Subcutaneous adipose tissue (tissue), 4 donors: ENCODE results near the gene SSH2. TPM values are rescaled to one million over a fixed set of nuclear protein-coding genes. Genes with fewer than 3 reads are reported as not detected.

Source experiments
- total RNA-seq, 4 donors: library from RNA; depleted of rRNA; stranded (reverse); fragments of >200 nt; gene quantifications; one replicate each; pipeline ENCODE4 v1.1.0, GENCODE V29; 2016
- TF ChIP-seq, protein P1 (sequence below): fragments of 450-650 bp; IDR thresholded peaks from one replicate; pipeline ENCODE4 v1.5.1; 2016; ENCODE audit warnings: low read depth, mild to moderate bottlenecking, control low read depth, antibody characterized with exemption, moderate library complexity

The SSH2 gene
- total RNA-seq, 4 donors from 2014 or later: 51.8 to 70.6 (median 61.4) TPM

DNA sequence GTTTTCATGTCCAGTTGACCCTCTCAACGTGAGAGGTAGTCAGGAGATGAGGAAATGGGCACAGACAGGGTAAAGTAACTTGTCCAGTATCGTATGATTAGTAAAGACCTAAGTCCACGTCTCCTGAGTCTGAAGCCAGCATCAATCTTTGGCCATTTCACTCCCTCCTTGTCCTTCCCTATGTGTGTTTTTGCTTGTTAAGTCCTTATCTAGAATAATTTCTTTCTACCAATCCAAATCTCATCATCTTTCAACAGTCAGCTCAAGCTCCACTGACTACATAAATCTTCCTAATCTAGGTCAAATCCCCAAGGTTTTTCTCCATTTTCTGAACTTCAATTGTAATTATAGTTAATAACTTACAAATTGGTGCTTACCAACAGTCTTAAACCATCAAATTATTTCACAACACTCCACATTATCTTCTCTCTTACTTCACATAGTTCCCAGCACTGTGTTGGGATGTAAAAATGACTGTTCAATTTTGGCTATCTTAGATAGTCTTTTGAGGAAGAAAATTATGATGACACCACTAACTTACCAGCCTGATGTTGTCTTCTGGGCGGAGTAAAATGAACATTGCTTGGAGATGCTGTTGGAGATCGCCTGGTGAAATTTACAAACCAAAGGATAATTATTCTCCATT, 235.0 kb downstream of the SSH2 start:
- TF ChIP-seq, protein P1, sequence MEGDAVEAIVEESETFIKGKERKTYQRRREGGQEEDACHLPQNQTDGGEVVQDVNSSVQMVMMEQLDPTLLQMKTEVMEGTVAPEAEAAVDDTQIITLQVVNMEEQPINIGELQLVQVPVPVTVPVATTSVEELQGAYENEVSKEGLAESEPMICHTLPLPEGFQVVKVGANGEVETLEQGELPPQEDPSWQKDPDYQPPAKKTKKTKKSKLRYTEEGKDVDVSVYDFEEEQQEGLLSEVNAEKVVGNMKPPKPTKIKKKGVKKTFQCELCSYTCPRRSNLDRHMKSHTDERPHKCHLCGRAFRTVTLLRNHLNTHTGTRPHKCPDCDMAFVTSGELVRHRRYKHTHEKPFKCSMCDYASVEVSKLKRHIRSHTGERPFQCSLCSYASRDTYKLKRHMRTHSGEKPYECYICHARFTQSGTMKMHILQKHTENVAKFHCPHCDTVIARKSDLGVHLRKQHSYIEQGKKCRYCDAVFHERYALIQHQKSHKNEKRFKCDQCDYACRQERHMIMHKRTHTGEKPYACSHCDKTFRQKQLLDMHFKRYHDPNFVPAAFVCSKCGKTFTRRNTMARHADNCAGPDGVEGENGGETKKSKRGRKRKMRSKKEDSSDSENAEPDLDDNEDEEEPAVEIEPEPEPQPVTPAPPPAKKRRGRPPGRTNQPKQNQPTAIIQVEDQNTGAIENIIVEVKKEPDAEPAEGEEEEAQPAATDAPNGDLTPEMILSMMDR: no peak

DNA sequence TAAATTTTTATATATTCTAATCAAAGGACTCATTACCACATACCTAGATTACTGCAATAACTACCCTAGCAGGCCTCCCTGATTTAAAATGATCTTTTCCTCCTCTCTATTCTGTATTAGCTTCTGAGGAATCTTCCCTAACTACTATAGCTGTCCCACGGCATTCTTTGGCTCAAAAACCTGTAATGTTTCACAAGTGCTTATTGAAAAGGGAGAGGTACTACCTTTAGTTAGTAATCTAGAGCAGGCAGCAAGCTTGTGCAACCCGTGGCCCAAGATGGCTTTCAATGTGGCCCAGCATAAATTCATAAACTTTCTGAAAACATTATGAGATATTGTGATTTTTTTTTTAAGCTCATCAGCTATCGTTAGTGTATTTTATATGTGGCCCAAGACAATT, 236.3 kb downstream of the SSH2 start:
- TF ChIP-seq, protein P1: no peak

DNA sequence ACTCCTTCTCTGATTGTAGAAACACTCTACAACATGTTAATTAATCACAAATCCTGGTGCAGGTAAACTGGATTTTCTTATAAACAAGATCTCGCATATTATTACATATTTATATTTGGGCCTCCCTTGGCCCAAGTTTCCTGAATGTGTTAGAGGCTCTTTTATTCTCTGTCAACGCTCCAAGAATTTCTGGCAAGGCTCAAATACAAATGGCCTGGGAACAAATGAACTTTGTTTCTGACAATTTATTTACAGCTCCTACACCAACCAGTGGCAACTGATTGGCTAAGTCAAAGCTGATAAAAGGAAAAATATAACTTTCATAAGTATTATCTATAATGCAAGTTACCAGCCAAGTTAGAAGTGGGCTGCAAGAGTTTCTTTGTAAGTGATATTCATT, 242.4 kb downstream of the SSH2 start:
- TF ChIP-seq, protein P1: no peak

DNA sequence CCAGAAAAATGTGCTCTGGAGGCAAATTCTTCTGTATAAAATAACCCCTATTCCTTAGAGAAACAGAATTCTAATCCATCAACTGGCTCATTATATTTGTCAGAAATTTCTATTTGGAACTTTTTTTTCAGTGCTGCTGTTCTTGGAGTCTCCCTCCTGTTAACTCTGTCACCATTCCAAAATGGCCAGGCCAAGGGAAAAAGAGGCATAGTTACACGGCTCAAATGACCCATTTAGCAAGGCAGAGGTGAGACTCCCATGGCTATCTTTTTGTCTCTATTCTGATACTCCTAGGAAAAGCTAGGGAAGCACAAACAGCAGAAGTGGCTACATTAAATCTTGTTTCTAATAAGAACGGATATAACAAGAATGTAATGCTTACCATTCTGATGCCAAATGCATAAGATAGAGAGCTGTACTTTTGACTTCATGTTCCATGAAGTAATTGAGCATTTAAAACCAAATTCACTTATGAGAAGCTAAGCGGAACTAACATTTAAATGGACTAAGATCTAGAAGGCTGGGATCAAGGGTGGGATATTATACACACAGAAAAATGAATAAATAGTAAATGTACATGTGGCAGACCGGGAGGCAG, 242.9 kb downstream of the SSH2 start:
- TF ChIP-seq, protein P1: no peak

DNA sequence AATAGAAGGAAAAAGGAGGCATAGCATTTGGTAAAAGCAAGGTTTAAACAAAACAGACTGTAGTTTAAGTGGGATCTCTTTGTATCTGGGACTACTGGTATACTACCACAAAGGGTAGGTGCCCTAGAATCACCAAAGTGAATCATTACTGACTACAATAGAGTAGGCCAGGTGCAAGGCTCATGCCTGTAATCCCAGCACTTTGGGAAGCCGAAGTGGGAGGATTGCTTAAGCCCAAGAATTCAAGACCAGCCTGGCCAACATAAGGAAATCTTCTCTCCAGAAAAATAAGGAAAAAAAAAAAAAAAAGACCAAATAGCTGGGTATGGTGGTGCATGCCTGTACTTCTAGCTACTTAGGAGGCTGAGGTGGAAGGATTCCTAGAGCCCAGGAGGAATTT, 246.5 kb downstream of the SSH2 start:
- TF ChIP-seq, protein P1: no peak

DNA sequence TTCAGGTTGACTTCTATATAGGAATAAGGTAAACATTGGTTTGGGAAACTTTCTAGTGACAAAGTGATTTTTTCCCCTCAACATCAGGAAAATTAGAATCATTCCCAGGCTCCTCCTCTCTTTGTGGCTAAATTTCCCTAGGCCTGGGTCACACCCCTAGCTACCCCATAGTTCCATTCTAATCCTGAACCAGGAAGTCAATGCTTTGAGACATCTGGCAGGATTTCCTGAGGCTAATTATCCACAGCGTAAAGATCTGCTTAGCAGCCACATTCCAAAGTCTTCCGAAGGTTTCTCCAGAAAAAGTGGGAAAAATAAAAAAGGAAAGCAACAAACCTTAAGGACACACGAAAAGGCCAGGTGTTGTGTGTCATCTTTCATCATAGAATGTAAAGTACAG, 247.0 kb downstream of the SSH2 start:
- TF ChIP-seq, protein P1: no peak

DNA sequence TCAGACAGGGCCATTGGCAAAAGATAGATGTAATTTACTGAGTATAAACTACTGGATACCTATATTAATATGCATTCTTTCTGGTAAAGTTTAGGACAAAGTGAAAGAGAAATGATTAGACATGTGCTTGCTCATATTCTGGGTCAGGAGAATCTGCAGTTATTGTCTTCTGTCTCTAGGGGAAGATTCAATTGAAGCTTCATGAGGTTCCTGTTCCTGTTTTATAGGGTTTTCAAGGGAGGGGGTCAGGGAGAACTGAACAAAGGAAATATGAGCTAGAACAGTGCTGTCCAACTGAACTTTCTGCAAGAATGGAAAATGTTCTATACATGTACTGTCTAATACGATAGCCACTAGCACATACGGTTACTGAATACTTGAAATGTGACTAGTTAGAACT, 248.0 kb downstream of the SSH2 start:
- TF ChIP-seq, protein P1: no peak
